Transverse colon (tissue), 4 donors: ENCODE measurements around the gene PKP4.

ENCODE experiments used
- EP300 ChIP-seq: sonication (generic); formaldehyde crosslinking; IDR thresholded peaks from one replicate; pipeline ENCODE4 v1.6.1; 2017; ENCODE audit warnings: antibody characterized with exemption, low read depth
- POLR2A ChIP-seq: fragments of 450-650 bp; IDR thresholded peaks from one replicate; pipeline ENCODE4 v1.6.1; 2016; ENCODE audit warnings: antibody characterized with exemption, mild to moderate bottlenecking, moderate library complexity
- POLR2AphosphoS5 ChIP-seq, 3 donors: sonication (generic); formaldehyde crosslinking; IDR thresholded peaks; one replicate each; pipeline ENCODE4 v1.6.1; 2016; ENCODE audit warnings: antibody characterized with exemption in 3 of 3
- TF ChIP-seq, protein P1 (sequence below), 5 experiments: fragments of 200-600 bp in 3 of 5; fragments of 450-650 bp in 2 of 5; sonication (generic) in 3 of 5; IDR thresholded peaks; 1 replicate in 2 of 5; 2 replicates in 3 of 5; pipeline ENCODE4 v1.5.1; 2016 to 2017; ENCODE audit warnings: antibody characterized with exemption in 5 of 5, inconsistent platforms in 3 of 5, mild to moderate bottlenecking in 2 of 5, moderate library complexity in 1 of 5

DNA sequence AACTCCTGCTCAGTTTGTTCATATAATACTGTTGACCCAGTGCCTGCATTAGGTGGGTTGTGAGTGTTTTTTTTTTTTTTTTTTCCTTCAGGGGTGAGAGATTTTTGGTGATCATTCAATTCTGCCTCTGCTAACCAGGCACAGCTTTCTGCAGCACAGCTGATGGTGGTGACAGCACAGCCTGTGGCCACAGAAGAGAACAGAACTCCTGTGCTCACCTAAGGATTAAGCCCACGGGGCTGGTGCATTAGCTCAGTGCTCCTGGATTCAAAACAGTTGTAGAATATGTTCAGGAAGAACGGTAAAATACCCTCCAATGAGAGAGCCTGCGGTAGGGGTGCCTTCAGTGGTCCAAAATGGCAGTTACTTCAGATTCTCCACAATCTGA, 42.0 kb downstream of the PKP4 start:
- TF ChIP-seq POLR2A (no peak), POLR2AphosphoS5 (IDR thresholded peaks at IDR 0.05) (no peak), EP300 (no peak)
- TF ChIP-seq, protein P1, sequence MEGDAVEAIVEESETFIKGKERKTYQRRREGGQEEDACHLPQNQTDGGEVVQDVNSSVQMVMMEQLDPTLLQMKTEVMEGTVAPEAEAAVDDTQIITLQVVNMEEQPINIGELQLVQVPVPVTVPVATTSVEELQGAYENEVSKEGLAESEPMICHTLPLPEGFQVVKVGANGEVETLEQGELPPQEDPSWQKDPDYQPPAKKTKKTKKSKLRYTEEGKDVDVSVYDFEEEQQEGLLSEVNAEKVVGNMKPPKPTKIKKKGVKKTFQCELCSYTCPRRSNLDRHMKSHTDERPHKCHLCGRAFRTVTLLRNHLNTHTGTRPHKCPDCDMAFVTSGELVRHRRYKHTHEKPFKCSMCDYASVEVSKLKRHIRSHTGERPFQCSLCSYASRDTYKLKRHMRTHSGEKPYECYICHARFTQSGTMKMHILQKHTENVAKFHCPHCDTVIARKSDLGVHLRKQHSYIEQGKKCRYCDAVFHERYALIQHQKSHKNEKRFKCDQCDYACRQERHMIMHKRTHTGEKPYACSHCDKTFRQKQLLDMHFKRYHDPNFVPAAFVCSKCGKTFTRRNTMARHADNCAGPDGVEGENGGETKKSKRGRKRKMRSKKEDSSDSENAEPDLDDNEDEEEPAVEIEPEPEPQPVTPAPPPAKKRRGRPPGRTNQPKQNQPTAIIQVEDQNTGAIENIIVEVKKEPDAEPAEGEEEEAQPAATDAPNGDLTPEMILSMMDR (IDR thresholded peaks at IDR 0.05), result no peak
